Glomerular endothelial cell (primary cell): Measurements from ENCODE around the gene KDELR3. TPM values are rescaled to one million over a fixed set of nuclear protein-coding genes. Genes with fewer than 3 reads are reported as not detected.
A peak's percentile ranks its signal among the peaks of the same experiment; 100 is the strongest.
"Not testable (repeated sequence)": the region's sequence is repeated elsewhere in the genome, so short reads cannot be mapped to it uniquely, and the experiment has no call there.

Source experiments
- DNase-seq: peaks from one replicate; pipeline ENCODE4 v3.0.0-alpha.2; 2011; ENCODE audit warnings: low read depth, low spot score; ENCODE audit errors: extremely low read depth
- total RNA-seq: library from RNA; depleted of rRNA; stranded (reverse); fragments of >200 nt; gene quantifications from 2 replicates; pipeline ENCODE4 v1.2.3, GENCODE V29; 2015

Gene KDELR3
- total RNA-seq, 1 donor from 2014 or later = 61.1 TPM

GRCh38 chr22:38455530-38456271 is 12.2 kb upstream of the KDELR3 start:
- DNase-seq = no peak

DNA sequence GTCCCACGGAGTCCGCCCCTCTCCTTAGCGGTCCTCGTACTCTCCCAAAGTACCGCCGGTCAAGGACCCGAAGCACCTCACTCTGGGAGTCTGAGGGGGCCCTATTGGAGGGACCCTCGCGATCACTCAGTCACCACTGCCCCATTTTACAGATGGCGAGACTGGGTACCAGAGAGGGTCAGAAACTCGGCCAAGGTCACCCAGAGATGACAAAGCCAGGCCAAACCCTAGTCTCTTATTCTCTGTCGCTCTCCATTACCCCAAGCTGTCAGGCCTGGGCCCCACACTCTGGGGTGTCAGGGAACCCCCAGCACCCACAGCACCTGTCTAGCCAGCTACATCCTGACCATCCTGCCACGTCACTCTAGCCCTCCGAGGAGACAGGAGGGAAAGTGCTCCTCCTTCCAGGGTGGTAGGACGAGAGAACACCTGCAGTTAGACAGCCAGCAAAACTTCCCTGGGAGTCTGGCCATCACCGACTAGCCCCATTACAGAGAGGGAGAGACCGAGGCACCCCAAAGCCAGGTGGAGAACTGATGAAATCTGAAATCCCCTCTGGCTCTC is 11.5 kb upstream of the KDELR3 start:
- DNase-seq = no peak

DNA sequence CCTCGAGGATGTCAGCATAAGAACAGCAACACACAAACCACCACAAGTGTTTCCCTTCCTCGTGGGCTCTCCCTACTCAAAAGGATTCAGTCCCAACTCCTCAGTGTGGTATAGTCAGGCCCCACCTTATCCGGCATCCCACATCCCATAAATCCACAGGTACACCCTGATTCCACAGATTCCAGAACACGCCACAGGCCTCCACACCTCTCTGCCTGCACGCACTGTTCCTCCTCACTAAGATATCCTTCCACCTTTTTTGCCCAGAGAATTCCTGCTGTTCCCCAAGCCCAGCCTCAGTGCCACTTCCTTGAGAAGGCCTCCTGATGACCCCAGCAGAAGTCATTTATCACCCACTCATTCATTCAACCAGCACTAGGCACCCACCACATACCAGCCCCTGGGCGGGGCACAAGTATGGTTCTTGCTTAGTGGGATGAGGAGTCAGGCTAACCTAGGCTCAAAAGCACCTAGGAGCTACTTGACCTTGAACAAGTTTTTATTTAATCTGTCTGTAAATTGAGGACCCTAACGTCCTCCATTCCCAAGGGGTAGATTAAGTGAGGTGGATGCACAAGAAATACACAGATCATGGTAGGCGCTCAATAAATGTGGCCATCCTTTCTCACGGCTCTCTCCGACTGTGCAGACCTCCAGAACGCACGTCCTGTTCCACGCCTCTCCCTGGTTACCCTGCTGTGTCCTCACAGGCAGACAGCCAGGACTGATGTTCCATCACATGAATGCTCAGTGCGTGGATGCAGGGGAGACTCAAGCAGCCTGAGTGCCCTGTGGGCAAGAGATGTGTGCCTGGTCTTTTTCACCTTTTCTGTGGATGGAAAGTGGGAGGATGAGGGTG is 10.8 kb upstream of the KDELR3 start:
- no peak for DNase-seq

DNA sequence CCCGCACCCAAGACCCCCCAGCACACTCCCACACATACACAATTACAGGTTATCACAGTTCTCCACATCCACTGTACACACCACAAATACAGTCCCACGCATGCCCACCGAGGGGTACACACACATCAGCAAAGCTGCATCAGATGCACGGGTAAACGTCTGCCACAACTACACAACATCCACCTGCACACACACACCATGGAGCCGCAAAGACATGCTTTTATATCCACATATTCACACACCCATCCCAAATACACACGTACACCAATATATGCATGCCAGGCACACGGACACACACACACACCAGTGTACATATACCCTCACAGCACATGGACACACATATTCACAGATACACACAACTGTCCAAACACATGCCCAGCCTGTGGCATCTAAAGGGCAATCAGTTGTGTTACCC is 7.5 kb upstream of the KDELR3 start:
- no peak for DNase-seq

DNA sequence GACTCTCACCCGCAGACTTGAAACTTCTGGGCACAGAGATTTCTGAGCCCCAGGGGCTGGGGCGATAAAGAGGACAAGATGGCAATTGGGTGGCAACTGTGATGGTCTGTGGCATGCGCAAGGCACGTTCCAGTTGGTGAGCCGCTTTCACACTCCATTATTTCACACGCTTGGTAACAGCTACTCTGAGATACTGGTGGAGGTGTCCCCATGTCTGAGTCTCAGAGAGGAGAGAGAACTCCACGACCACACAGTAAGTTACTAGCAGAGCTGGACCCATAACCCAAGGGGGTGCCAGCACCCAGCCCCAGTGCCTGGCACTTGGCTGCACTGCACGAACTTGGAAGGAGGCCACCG is 6.9 kb upstream of the KDELR3 start:
- no peak for DNase-seq

DNA sequence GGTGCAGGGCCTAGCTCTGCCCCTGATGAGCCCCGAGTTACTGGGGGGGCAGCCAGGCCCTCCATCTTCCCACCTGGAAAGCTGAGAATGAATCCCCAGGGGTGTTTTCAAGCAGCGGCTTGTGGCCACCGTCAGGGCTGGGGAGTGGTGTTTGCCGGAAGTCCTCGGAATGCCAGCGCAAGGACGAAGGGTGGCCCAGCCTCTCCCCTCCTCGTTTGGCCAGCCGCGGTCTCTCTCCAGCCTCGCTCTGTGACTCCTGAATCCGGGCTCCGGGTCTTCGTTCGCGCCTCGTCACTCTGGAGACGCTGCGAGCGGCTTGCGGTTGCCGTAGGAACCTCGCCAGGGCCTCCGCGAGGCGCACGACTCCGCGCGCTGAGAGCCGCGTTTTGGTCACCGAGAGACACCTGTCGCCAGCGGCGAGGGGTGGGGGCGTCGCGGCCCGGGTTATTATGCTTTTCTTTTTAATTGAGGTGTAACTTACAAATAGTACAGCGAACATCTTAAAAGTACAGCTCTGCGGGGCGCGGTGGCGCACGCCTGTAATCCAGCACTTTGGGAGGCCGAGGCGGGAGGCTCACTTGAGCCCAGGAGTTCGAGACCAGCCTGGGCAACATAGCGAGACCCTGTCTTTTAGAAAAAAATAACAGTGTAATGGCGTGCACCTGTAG is 6.3 kb upstream of the KDELR3 start:
- DNase-seq = peak; percentile 20

GRCh38 chr22:38462960-38463784 is 4.7 kb upstream of the KDELR3 start:
- no peak for DNase-seq

DNA sequence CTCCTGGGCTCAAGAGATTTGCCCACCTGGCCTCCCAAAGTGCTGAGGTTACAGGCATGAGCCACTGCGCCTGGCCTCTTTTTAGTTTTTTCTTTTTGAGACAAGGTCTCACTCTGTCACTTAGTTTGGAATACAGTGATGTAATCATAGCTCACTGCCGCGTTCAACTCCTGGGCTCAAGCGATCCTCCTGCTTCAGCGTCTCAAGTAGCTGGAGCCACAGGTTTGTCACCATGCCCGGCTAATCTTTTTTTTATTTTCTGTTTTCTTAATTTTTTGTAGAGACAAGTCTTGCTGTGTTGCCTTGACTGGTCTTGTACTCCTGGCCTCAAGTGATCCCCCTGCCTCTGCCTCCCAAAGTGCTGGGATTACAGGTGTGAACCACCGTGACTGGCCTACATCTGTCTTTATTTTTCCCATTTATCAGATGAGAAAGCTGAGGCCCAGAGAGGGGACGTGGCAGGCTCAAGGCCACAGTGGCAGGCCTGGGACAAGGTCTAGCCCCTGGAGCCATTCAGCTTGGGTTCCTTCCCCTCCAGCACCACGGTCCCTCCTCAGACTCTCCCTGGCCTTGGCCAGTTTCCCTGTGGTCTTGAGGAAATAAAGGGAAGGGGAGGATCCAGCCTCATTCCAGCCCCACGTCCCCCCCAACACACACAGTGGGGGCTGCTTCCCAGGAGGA is 2.8 kb upstream of the KDELR3 start:
- DNase-seq = no peak

GRCh38 chr22:38465673-38466490 is 2.0 kb upstream of the KDELR3 start:
- no peak for DNase-seq

DNA sequence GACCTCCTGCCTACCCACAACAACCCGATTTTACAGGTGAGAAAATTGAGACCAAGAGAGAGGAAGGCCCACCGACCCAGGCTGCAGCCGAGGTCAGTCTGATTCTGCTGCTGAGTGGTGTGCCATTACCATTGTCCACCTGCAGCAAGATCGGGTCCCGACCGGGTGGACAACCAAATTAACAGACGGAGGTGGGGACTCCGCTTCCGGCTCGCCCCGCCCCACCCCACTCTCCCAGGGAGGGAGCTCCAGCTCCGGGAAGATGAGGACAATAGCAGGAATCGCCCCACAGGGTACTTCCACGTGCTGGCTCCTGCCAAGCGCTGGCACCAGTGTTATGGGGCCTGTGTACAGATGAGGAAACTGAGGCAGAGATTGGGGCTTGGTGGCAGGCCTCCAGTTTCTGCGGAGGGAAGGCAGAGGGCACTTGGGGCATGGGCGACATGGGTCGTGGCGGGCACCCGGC is 425 bp upstream of the KDELR3 start:
- no peak for DNase-seq

DNA sequence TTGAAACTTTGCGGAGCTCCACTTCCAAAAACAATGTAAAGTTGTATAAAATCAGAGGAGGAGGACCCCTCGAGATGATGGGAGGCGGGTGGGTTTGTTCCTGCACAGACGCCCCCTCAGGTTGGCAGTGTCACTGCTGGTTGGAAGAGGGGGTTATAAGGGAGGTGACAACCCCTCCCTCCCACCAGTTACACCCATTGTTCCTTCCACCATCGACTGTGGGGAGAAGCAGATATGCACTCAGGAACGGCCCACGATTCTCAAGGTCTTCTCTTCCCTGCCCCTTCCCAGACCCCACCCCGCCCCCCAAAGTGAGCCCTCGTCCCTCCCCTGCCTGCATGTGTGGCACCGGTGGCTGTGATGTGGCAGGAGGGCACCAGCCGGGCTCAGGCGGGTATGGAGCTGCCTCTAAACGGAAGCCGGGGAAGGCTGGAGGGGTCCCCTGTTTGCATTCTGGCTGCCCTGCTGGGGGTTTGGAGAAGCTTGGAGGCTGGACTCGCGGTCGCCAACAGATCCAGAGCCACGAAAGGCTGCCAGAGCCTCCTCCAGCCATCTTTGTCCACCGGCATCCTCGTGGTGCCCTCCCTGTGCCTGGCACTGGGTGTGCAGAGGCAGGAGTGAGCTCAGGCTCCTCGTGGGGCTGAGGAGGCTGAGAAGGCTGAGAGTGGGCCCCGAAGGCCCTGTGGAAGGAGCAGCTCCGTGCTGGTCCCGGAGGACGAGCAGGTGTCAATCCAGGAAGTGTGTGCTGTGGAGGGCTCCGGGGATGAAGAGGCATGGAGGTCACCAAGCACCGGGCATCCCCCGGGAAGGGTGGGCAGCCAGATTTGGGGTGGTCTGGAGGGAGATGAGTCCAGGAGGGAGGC is 778 bp downstream of the KDELR3 start:
- DNase-seq = no peak

DNA sequence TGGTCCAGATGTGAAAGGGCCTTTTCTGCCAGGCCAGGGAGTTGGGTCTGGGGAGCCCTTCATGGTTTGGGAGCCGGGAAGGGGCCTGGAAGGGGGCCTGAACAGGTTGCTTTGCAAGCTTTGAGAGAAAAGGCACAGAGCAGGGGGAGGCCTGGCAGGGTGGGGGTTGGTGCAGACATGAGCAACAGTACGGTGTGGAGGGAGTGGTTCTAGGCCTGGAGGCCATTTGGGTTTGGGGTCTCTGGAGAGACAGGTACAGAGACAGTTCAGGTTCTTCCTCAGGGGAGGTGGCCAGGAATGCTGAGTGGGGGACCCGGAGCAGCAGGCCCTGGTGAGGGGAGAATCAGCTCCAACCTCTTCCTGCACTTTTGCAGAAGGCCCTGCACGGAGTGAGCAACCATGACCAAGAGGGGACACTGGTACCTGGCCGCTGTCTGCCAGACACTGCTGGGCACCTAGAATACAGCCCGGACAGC is 1.4 kb downstream of the KDELR3 start:
- DNase-seq = no peak

GRCh38 chr22:38470179-38470578 is 2.3 kb downstream of the KDELR3 start:
- not testable (repeated sequence) for DNase-seq

DNA sequence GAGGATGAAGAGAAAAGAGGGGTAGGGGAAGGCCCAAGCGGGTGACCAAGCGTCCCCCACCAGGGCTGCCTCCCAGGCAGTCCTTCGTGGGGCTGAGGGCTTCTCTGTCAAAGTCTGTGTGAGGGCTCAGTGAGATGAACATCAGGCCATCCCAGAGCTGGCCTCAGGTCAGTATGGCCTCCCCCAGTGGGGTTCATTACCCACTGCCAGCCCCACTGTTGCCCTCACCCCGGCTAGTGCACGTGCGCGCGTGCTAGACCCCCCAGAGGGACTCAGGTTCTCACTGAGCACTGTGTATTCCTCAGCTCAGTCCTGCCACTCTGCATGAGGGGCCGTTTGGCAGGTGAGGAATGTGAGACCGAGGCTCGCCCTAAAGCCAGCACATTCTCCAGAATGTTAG is 3.3 kb downstream of the KDELR3 start:
- DNase-seq = no peak

DNA sequence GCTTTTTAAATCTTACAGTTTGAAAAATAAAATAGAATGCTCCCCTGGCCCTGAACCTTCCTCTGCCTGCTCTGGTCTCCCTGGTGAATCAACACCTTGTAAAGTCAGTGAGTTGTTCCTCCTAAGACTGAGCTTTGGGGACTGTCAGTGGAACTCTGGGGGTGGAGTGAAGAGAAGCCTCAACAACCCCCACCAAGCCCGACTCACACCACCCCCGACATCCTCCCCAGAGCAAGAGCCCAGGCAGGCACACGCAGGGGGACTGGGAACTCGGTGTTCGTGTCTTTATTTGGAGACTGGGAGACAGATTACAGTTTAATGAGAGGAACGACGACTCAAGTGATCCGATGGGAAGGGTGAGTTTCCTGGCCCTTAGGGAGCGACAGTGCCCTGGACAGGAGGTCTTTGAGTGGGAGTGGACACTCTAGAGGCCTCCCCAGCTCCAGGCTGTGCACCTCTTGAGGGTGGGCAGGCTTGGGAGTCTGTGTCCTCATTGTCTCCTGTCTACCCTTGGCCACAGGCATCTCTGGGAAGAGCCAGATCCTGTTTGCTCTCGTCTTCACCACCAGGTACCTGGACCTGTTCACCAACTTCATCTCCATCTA is 6.2 kb downstream of the KDELR3 start:
- no peak for DNase-seq

DNA sequence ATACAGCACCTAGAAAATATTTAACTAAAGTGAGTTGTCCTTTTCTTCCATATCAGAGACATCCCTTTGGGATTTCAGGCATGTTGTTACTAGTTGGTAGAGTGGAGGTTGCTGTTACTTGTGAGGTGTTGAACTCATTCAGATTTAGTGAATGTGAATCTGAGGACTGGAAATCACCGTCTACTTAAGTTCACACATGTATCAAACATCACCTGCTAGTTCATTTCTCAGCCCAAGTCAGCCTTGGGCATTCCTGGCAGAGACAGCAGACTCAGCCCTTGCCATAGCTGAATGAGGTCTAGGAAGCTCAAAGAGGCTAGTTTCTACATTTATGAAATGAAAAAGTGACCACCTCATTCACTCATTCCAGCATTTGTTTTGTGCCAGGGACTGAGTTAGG is 9.7 kb downstream of the KDELR3 start:
- no peak for DNase-seq

GRCh38 chr22:38479096-38479837 is 11.4 kb downstream of the KDELR3 start:
- no peak for DNase-seq
